Mesodermal cell (in vitro differentiated cells): ENCODE data around the gene SLC4A5.

Source experiments
- H3K27ac ChIP-seq: 2 replicates; pipeline ENCODE4 v1.7.0; 2013; ENCODE audit warnings: mild to moderate bottlenecking, low read depth, low read length, moderate library complexity; ENCODE audit not compliant: severe bottlenecking
- H3K36me3 ChIP-seq: 2 replicates; pipeline ENCODE4 v1.7.1; 2013; ENCODE audit warnings: mild to moderate bottlenecking, low read length, moderate library complexity; ENCODE audit not compliant: control insufficient read depth, insufficient read depth
- H3K4me1 ChIP-seq: one replicate; pipeline ENCODE4 v1.7.1; 2013; ENCODE audit warnings: mild to moderate bottlenecking, low read length; ENCODE audit not compliant: insufficient read depth, control insufficient read depth, poor library complexity, severe bottlenecking
- H3K4me3 ChIP-seq: 2 replicates; pipeline ENCODE4 v1.7.0; 2013; ENCODE audit warnings: low read length, control low read depth, mild to moderate bottlenecking; ENCODE audit not compliant: insufficient read depth, poor library complexity, severe bottlenecking; ENCODE audit errors: extremely low read depth
- H3K9me3 ChIP-seq: 2 replicates; pipeline ENCODE4 v1.7.1; 2013; ENCODE audit warnings: mild to moderate bottlenecking, low read length, moderate library complexity; ENCODE audit not compliant: control insufficient read depth
- WGBS, 2 experiments: methylation state at CpG; one replicate each; pipeline ENCODE4 v1.1.5; 2013; ENCODE audit warnings: missing lambda C conversion rate in 2 of 2; ENCODE audit not compliant: insufficient coverage in 2 of 2; 5-methylcytosine and 5-hydroxymethylcytosine counted together

The SLC4A5 gene

DNA sequence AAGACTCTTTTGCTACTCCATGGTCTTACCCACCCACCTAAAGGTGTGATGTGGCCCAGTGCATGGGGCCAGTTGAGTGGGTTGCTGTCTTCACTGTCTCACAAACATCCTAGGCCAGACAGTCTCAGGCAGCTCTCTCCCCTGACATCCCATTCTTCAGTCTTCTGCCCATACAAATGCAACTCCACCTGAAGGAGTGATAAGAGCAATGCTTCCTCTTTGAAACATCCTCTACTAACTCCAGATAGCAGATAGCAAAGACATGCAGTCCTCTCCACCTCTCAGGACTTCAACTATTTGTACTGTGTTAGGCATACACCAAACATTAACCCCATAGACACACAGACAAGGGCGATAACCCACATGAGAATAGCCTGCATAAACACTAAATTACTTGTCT is 73.5 kb downstream of the SLC4A5 start:
- 100% methylated on average over 1 of the region's 1 CpG; no CpG with 5 or more reads in 1 of the 2 experiments for WGBS, 2 experiments
- no peaks in the 10 kb centered on the region for H3K36me3 ChIP-seq
- no peaks in the 10 kb centered on the region for H3K4me1 ChIP-seq
- no peaks in the 10 kb centered on the region for H3K9me3 ChIP-seq
- no peak overlapping the region for H3K27ac ChIP-seq
- no peak overlapping the region for H3K4me3 ChIP-seq

GRCh38 chr2:74267068-74267467 is 76.1 kb downstream of the SLC4A5 start:
- H3K9me3 ChIP-seq = no peaks in the 10 kb centered on the region
- WGBS, 2 experiments = 67 to 75% methylated on average over 1 of the region's 4 CpGs
- no peaks in the 10 kb centered on the region for H3K4me1 ChIP-seq
- no peaks in the 10 kb centered on the region for H3K36me3 ChIP-seq
- no peak overlapping the region for H3K27ac ChIP-seq
- H3K4me3 ChIP-seq = no peak overlapping the region

- WGBS, 2 experiments = no CpG with 5 or more reads among the region's 1 CpG
- Histone ChIP-seq H3K27ac (no peak overlapping the region), H3K4me3 (no peak overlapping the region), H3K4me1 (no peaks in the 10 kb centered on the region), H3K36me3 (no peaks in the 10 kb centered on the region), H3K9me3 (no peaks in the 10 kb centered on the region)
These were observed 78.9 kb downstream of the SLC4A5 start for GRCh38 chr2:74264281-74264680.

GRCh38 chr2:74262681-74263080 is 80.5 kb downstream of the SLC4A5 start:
- H3K27ac ChIP-seq = no peak overlapping the region
- 96 to 98% methylated on average over 6 of the region's 6 CpGs for WGBS, 2 experiments

DNA sequence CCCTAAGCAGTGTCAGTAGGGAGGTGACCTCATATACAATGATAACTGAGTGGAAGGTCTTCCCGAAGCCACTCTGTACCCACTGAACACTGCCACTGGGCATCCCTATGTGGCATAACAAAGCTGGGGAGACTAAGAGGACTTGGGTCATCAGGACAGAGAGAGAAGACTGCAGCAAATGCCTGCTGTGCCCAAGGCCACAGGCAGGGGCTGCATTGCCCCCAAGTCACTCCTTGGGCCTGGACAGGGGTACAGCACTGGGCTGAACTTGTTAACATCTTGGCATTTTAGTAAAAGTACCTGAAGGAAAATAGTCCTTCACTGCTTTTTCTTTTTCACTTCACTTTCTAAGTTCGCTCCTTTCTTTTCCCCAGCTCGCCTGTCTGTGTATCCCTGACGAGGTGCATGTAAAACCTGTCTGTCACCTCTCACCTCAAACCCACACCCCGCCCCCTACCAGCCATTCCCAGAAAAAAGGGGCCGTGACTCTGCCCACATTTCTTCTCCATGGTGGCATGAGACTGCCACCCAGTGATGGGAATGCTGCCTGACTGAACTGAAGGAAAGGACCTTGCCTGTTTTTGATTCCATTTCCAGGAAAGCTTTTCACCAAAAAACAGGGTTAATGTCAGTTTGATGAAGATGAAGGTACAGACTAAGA is 81.9 kb downstream of the SLC4A5 start:
- Histone ChIP-seq H3K4me1 (no peaks in the 10 kb centered on the region), H3K4me3 (no peak overlapping the region), H3K36me3 (no peaks in the 10 kb centered on the region), H3K9me3 (no peaks in the 10 kb centered on the region), H3K27ac (no peak overlapping the region)
- WGBS, 2 experiments = 24 to 42% methylated on average over 4 of the region's 6 CpGs

More at GRCh38 chr2:74262681-74263080, 80.5 kb downstream of the SLC4A5 start:
- H3K4me1 ChIP-seq = no peaks in the 10 kb centered on the region
- H3K9me3 ChIP-seq = no peaks in the 10 kb centered on the region
- no peaks in the 10 kb centered on the region for H3K36me3 ChIP-seq
- H3K4me3 ChIP-seq = no peak overlapping the region

DNA sequence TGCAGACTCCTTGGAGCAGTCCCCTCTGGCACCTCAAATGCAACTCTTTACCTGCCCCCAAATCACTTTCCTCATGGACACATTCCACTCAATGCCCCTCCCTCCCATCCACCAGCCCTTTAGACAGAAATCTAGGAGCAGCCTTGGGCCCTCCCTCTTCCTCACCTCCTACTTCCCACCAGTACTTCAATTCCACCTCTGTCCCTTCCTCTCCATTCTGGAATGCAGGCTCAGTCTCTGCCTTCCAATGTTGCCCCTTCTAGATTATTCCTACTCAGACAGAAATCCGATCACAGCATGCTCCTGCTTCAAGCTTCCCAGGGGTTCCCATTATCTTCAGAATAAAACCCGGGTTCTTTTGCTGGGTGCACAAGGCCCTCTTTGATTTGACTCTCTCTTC is 82.7 kb downstream of the SLC4A5 start:
- Histone ChIP-seq H3K4me3 (no peak overlapping the region), H3K27ac (no peak overlapping the region), H3K4me1 (no peaks in the 10 kb centered on the region), H3K36me3 (no peaks in the 10 kb centered on the region), H3K9me3 (no peaks in the 10 kb centered on the region)
- WGBS, 2 experiments = 73 to 84% methylated on average over 2 of the region's 2 CpGs

DNA sequence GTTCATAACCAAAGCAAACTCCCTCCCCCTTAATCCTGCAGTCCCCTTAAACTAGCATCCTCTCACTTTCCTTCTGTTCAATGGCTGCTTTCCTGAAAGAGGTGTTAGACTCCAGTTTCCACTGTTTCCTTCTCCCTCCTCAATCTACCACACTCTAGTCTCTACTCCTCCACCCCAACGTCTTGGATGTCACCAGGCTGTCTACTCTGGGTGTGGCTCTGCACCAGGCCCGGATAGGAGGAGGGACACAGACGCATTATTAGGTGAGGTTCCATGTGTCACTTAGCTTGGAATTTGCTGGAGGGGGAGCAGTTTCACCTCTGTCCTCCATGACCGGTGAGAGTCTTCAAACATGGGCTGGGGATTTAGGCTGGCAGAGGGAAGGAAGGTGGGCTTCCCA is 83.5 kb downstream of the SLC4A5 start:
- no peak overlapping the region for H3K4me3 ChIP-seq
- H3K36me3 ChIP-seq = no peaks in the 10 kb centered on the region
- no peaks in the 10 kb centered on the region for H3K4me1 ChIP-seq
- no peaks in the 10 kb centered on the region for H3K9me3 ChIP-seq
- WGBS, 2 experiments = 94% methylated on average over 2 to 4 of the region's 4 CpGs
- H3K27ac ChIP-seq = no peak overlapping the region

DNA sequence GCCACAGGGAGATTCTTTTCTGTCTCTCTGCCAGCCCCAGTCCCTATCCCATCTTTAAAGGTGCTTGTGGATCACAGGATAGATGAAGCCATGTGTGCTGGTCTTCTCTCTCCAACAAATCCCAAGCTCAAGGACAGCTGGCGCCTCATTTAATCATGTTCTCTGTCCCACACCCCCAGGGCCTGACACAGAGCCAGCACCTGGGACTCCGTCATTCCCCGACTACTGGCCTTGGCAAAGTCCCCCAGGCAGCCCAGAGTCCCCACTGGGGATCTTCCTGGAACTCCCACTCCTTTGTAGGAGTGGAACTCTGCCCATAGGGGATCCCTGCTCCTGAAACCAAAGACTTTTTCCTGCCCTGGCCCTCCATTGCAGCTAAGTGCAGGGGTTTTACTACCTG is 84.0 kb downstream of the SLC4A5 start:
- Histone ChIP-seq H3K9me3 (no peaks in the 10 kb centered on the region), H3K4me3 (no peak overlapping the region), H3K27ac (no peak overlapping the region), H3K36me3 (no peaks in the 10 kb centered on the region), H3K4me1 (no peaks in the 10 kb centered on the region)
- WGBS, 2 experiments = 80 to 97% methylated on average over 1 to 3 of the region's 3 CpGs

- Histone ChIP-seq H3K36me3 (no peaks in the 10 kb centered on the region), H3K27ac (no peak overlapping the region), H3K4me3 (no peak overlapping the region), H3K9me3 (no peaks in the 10 kb centered on the region), H3K4me1 (no peaks in the 10 kb centered on the region)
- WGBS, 2 experiments = 94 to 95% methylated on average over 13 to 16 of the region's 18 CpGs
These were observed 87.5 kb downstream of the SLC4A5 start for GRCh38 chr2:74255660-74256213.

DNA sequence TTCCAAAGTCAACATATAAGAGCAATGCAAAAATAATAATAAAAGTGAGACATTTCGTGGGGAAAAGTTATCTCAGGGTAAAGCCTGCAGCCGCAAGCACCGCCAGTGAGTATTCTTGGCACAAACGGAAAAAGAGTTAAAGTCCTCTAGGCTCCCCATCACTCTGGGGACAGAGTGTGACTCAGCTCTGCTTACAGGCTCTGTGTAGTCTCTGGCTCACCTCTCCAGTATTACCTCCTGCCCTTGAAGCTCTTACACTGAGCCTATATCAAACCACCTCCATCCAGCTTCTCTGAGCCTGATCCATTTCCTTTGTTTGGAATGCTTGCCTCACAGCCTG is 89.3 kb downstream of the SLC4A5 start:
- Histone ChIP-seq H3K27ac (no peak overlapping the region), H3K4me3 (no peak overlapping the region), H3K36me3 (no peaks in the 10 kb centered on the region), H3K9me3 (no peaks in the 10 kb centered on the region), H3K4me1 (no peaks in the 10 kb centered on the region)
- WGBS, 2 experiments = 86 to 94% methylated on average over 3 to 4 of the region's 4 CpGs

- H3K9me3 ChIP-seq = no peaks in the 10 kb centered on the region
- no peak overlapping the region for H3K4me3 ChIP-seq
- no peaks in the 10 kb centered on the region for H3K4me1 ChIP-seq
- 91 to 95% methylated on average over 4 to 6 of the region's 7 CpGs for WGBS, 2 experiments
- H3K27ac ChIP-seq = no peak overlapping the region
- no peaks in the 10 kb centered on the region for H3K36me3 ChIP-seq
These were observed 89.8 kb downstream of the SLC4A5 start for GRCh38 chr2:74253306-74253970.
